ENCODE results near the gene SLC8A3. TPM values are rescaled to one million over a fixed set of nuclear protein-coding genes. Genes with fewer than 3 reads are reported as not detected.

The SLC8A3 gene
- total RNA-seq, 1 experiment from 2014 or later = not detected

DNA sequence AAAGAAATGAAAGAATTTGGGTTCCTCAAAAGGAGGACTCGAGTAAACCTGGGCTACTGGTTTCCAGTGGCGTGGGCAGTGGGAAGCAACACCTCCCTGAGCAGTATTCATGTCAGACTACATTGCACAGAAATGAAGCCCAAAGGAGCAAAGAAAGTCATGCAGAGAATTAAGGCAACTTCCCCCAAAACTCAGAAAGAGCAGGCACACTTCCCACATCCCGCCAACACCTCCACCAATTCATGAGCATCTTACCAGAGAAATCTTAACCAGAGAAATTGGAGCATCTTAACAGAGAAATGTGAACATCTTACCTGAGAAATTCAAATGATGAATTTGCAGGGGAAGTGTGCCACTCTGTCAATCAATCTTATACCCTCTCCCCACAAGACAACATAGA is 36.7 kb downstream of the SLC8A3 start:
- ChIA-PET RAD21 (ENCODE audit: low non-redundant PET in 1 of 2, low total read pairs in 2 of 2, uncharacterized antibody in 2 of 2, unreplicated experiment in 2 of 2) (no interaction called here), CTCF (no interaction called here), POLR2A (no interaction called here)
- H3K4me1 ChIP-seq (ENCODE audit: control insufficient read depth in 1 of 2, insufficient read depth in 2 of 2, low read length in 2 of 2) = no peaks in the 10 kb centered on the region
- no peaks in the 10 kb centered on the region for H3K36me3 ChIP-seq (ENCODE audit: control insufficient read depth in 1 of 2, insufficient read depth in 2 of 2, low read length in 2 of 2)
- H3K4me2 ChIP-seq (ENCODE audit: low read length) = no peak overlapping the region
- H3K27me3 ChIP-seq (ENCODE audit: insufficient read depth, low read length) = peaks cover 81% of the 10 kb centered on the region
- H2AFZ ChIP-seq (ENCODE audit: low read depth, low read length, poor library complexity, severe bottlenecking) = no peak overlapping the region
- intact Hi-C loops (cut with micrococcal nuclease) = no loop called here
- no peak for ATAC-seq
- no peak overlapping the region for H3K9ac ChIP-seq (ENCODE audit: low read length)
- no peaks in the 10 kb centered on the region for H3K9me3 ChIP-seq (ENCODE audit: control insufficient read depth in 1 of 2, insufficient read depth in 1 of 2, low read depth in 1 of 2, low read length in 2 of 2)
- no peak for DNase-seq (ENCODE audit: low read depth, low spot score)
- TF ChIP-seq CEBPB (IDR thresholded peaks at IDR 0.05; ENCODE audit: low read depth) (no peak), POLR2AphosphoS5 (IDR thresholded peaks at IDR 0.05; ENCODE audit: low read depth, low read length) (no peak), FOSL1 (IDR thresholded peaks at IDR 0.05; ENCODE audit: low read depth) (no peak), JUND (IDR thresholded peaks at IDR 0.05) (no peak), SRF (IDR thresholded peaks at IDR 0.05; ENCODE audit: low read depth) (no peak), CBX3 (IDR thresholded peaks at IDR 0.05; ENCODE audit: low read depth) (no peak), SIN3A (IDR thresholded peaks at IDR 0.05; ENCODE audit: low read depth) (no peak), EZH2phosphoT487 (IDR thresholded peaks at IDR 0.05; ENCODE audit: borderline replicate concordance) (no peak), ZNF274 (IDR thresholded peaks at IDR 0.05; ENCODE audit: low read depth, low read length) (no peak), ZBTB33 (IDR thresholded peaks at IDR 0.05; ENCODE audit: extremely low read depth, insufficient replicate concordance, low read length) (no peak)
- TF ChIP-seq, protein P1, sequence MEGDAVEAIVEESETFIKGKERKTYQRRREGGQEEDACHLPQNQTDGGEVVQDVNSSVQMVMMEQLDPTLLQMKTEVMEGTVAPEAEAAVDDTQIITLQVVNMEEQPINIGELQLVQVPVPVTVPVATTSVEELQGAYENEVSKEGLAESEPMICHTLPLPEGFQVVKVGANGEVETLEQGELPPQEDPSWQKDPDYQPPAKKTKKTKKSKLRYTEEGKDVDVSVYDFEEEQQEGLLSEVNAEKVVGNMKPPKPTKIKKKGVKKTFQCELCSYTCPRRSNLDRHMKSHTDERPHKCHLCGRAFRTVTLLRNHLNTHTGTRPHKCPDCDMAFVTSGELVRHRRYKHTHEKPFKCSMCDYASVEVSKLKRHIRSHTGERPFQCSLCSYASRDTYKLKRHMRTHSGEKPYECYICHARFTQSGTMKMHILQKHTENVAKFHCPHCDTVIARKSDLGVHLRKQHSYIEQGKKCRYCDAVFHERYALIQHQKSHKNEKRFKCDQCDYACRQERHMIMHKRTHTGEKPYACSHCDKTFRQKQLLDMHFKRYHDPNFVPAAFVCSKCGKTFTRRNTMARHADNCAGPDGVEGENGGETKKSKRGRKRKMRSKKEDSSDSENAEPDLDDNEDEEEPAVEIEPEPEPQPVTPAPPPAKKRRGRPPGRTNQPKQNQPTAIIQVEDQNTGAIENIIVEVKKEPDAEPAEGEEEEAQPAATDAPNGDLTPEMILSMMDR (IDR thresholded peaks at IDR 0.05 in 2 of 3, conservative IDR thresholded peaks at IDR 0.05 in 1 of 3; ENCODE audit: borderline replicate concordance in 1 of 3, insufficient read depth in 1 of 3, low read depth in 2 of 3, low read length in 2 of 3) = no peak
- TF ChIP-seq, protein P2, sequence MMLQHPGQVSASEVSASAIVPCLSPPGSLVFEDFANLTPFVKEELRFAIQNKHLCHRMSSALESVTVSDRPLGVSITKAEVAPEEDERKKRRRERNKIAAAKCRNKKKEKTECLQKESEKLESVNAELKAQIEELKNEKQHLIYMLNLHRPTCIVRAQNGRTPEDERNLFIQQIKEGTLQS (IDR thresholded peaks at IDR 0.05) = no peak
- H3K79me2 ChIP-seq (ENCODE audit: insufficient read depth, low read length) = no peaks in the 10 kb centered on the region
- H3K4me3 ChIP-seq (replicated peaks in 1 of 2; ENCODE audit: low read depth in 1 of 2, low read length in 2 of 2) = no peak overlapping the region
- no peaks in the 10 kb centered on the region for H3K9me2 ChIP-seq (ENCODE audit: insufficient read depth)
- no peak overlapping the region for H3K27ac ChIP-seq (ENCODE audit: low read depth, low read length)
- no peaks in the 10 kb centered on the region for H4K20me1 ChIP-seq (ENCODE audit: insufficient read depth)
- no TSS peak for BruUV-seq (replicated peaks)
